HG02678 (cell line): Measurements from ENCODE around the gene MAMLD1.

ENCODE experiments used
- ATAC-seq: cut with Tn5 transposase; IDR thresholded peaks from one replicate; pipeline ENCODE4 v1.9.1; 2021; ENCODE audit warnings: mild to moderate bottlenecking, moderate library complexity; ENCODE audit not compliant: unreplicated experiment

MAMLD1 gene

DNA sequence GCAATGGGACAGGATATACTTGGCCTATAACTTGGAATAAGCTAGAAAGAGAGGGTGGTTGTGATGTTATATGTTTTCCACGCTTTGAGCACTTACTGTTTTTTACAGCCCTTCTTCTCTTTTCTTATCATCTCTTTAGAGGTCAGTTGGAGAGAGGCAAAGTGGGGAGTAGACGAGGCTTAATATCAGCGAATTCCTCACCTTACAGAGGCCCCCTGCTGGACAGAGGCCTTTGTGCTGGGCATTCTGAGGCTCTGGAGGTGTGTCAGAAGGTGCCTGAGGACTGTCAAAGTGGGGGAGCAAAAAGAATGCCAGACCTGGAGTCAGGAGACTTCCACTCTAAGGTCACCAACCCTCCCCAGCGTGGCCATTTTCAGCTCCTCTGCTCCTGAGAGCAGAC lies 42.5 kb downstream of the MAMLD1 start:
- ATAC-seq: no peak

DNA sequence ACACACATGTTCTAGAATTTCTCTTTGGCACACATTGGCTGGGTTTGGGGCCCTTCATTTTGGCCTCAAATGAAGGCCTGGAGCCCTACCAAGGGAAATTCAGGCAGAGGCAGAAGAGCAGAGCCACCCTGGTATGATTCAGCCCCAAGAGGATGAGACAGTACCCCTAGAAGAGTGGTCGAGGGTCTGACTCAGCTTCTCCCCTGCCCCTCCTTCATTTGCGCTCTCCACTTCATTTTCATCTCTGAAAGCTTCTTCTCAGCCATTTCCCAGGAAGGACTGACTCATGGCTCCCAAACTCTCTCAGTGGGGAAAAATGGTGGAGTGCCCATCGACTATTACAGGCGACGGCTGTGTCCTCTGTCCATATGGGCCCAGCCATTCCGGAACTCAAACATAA lies 43.5 kb downstream of the MAMLD1 start:
- no peak for ATAC-seq

DNA sequence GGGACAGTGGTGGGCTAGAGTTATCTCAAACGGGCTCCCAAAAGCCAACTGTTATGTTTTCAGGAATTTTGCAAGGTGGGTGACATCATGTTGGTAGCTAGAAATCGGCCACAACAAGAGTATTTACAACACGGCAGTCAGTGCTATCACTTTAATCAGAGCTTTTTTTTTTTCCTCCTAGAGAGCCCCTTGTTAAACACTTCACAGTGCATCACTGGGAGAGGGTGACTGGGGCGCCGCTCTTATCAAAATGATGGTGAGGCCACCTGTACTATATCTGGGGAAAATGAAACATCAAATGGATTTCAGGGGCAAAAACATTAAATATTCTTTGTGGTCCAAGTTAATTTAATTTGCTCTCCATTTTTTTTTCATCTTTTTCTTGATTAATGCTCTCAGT lies 44.9 kb downstream of the MAMLD1 start:
- ATAC-seq: no peak

DNA sequence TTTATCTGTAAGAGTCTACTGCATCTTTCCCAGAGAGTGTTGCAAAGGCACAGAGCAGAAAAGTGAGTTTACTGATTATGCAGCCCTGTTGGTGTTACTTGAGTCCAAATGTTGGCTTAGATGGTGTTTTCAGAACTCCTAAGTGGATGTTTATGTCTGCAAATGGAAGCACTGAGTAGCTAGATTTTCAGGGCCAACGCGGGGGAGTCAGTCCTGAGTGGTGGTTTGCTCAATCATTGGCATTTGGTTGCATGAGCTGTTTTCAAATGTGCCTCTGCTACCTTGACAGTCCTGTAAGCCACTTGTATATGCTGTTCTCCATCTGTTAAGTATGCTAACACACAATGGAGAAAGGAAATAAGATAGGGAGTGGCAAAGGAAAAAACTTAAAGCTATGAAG lies 45.4 kb downstream of the MAMLD1 start:
- ATAC-seq: no peak

DNA sequence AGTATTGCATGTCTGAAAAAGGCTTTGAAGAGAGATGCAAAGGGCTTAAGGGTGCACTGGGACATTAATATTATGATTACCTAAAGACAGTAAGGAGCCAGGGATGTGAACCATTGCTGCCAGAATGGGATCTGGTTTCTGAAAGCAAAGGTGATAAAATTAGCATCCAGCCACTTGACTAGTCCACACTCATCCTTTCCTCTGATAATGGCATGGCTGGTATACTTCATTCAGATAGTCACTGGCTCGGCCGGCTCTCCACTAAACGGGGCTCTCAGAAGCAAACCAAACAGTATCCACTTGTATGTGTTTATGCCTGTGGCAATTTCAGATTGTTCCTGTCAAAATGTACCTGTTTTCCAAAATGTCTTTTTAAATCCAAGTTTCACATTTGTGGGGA lies 46.4 kb downstream of the MAMLD1 start:
- no peak for ATAC-seq

DNA sequence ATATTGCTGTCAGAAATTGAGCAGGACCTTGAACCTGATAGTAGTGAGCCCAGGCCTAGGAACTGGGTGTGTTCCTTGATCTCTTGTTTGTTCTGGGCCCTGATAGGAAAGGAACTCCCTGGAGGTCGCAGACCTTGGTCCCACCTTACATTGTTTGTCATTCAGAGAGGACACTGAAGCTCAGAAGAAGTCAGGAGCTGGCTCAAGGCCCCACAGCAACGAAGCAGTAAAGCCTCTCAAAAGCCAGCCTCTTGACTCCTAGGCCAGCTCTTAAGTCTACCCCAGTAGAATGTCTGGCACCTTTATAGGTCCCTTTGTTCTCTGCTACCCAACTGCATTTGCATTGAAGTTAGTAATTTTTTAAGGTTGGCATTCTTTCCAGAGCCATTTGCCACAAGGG lies 46.8 kb downstream of the MAMLD1 start:
- ATAC-seq: no peak

DNA sequence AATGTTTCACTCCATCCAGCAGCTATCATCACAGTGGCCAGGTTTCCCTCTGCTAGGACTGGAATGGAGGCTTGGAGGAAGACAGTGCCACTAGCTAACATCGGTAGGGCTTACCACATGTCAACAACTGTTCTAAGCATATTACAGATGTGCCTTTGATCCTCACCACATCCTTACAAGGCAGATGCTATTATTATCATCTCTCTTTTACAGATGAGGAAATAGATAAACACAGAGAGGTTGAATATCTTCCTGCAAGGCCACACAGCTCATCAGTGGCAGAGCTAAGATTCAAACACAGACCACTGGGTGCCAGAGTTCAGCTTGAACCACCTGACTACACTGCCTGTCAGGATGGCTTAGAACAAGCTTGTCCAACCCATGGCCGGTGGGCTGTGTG lies 47.4 kb downstream of the MAMLD1 start:
- ATAC-seq: no peak

DNA sequence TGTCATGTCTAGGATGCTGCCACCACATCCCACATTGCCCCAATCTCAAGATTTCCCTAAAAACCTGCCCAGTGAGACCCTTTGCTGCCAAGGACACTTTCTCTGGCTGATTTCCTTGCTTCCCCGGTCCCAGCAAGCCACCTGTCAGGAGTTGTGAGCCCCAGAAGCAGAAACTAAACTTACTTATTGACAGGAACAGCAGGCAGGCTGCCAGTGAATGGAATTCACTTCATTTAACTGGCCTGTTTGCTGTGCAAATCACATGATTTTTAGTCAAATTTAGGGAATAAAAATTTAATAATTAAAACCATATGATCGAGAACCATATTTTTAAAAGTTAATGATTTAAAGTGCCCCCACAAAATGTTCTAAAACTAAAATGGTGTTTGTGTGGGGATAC lies 48.5 kb downstream of the MAMLD1 start:
- ATAC-seq: no peak

DNA sequence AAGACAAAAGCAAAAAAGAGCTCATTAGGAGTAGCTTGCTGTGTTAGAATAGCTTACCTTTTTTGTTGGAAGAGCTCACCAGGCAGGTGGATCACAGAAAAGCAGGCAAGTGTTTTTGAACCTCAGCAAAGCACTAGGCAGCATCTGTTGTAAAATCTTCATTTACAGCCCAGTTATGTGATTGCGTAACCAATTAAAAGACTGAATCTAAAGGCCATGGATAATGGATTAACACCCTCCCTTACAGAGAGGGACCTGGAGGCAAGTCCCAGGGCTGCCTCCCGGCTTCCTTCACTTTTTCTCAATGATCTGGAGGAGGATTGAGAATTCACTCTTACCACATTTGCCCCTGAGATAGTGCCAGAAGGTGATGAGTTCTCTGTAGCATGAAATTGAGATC lies 51.1 kb downstream of the MAMLD1 start:
- no peak for ATAC-seq

DNA sequence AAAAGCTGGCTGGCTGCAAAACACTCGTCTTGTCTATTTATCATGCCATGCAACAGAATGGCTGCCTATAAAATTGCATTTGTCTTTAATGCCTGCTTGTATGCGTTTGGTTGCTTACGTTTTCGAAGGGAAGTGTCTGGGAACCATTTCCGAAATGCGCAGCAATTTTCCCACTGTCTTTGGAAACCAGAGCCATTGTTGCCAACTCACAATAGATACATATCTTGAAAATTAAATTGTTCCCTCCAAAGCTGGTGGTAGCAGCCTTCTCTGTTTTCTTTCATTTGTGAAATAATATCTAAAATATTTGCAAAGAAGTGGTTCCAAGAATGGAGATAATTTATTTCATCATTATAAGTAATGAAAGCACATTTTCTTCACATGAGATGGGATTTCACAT lies 53.4 kb downstream of the MAMLD1 start:
- ATAC-seq: no peak

DNA sequence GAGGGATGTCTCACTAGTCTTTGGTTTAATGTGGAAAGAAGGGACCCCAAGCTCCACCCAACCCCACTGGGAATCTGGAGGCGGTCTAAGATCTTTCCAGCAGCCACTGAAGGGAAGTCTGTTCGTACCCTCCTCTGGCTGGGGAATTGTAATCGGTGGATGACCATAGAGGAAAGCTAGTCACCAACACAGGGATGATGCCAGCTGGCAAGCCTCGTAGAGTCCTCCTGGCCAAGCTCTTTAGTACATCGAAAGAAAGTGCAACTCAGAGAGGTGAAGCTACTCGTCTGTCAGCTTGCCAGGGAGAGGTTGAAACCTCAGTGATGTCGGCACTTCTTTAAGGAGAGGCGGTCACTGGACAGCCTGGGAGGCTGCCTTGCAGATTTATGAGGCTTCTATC lies 58.7 kb downstream of the MAMLD1 start:
- no peak for ATAC-seq

DNA sequence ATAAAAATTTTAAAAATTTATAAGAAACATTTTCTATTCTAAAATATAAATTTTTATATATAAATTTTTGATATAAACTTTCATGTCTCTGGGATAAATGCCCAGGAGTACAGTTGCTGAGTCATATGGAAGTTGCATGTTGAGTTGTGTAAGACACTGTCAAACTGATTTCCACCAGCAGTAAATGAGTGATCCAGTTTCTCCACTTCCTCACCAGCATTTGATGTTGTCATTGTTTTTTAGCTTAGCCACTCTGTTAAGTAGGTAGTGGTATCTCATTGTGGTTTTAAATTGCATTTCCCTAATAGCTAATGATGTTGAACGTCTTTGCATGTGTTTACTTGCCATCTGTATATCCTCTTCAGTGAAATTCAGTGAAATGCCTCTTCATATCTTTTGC lies 66.5 kb downstream of the MAMLD1 start:
- no peak for ATAC-seq

DNA sequence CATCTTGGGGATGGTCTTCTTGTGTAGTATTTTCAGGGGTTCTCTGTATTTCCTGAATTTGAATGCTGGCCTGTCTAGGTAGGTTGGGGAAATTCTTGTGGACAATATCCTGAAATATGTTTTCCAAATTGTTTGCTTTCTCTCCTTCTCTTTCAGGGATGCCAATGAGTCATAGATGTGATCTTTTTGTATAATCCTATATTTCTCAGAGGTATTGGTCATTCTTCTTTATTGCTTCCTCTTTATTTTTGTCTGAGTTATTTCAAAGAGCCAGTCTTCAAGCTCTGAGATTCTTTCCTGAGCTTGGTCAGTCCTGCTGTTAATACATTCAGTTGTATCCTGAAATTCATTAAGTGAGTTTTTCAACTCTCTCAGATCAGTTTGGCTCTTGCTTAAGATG lies 73.1 kb downstream of the MAMLD1 start:
- no peak for ATAC-seq

DNA sequence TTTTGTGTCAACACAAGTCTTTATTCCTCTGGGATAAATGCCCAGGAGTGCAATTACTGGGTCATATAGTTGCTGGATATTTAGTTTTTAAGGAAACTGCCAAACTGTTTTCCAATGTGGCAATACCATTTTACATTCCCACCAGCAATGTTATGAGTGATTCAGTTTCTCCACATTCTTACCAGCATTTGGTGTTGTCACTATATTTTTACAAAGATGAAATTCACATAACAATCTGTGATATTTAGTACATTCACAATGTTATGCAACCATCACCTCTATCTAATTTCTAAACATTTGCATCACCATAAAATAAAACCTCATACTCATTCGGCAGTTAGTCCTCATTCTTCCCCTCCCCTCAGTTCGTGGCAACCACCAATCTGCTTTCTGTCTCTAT lies 75.0 kb downstream of the MAMLD1 start:
- no peak for ATAC-seq

DNA sequence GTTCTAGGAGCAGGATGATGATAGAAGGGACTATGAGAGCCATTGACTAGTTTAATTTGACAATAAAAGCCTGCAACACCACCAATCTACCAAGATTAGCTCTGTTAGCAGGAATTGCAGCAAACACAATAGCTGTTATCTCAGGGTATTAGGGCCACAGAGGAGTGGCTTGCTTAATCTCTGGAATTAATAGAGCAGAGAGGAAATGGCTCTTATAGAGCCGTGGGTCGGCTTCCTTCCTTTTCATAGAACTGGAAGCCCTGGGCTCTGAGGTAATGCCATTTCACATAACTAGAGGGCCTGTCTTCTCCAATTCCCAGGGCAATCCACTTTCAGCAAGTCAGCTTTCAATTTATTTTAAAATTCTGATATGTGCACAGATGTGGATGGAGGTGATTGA lies 83.0 kb downstream of the MAMLD1 start:
- ATAC-seq: no peak

DNA sequence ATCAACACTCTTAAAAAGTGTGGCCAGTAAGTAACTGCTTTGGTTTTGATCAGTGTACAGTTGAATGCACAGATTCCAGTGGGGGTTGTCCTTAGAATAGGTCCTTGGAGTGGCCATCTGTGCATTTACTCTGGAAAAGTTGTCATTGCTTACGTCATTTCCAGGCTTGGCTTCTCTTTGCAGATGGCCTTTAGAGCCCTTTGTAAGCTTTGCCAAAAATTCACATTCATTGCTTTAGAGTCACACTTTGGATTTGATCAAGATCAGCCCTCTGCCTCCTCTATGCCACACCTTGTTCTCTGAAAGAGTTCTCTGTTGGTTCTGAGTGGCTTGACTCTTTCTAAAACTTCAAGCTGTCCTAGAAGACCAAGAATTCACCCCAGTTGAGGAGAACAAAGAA lies 83.9 kb downstream of the MAMLD1 start:
- ATAC-seq: no peak

DNA sequence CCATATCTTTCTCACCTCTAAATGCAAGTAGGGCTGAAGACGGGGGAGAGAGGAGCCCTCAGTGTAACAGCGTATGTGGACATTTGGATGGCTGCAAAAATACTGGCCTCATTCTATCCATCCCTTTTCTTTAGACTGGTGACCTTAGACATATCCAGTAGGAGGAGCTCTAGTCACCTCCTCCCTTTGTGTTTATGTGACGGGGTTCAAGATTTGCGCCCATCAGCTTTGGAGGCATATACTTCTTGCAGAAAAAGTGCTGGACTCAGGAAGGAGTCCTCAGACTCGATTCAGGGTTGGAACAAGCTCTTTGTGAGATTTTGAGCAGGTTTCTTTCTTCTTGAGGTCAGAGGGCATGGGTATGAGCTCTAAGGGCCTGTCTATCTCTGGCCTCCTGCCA lies 86.2 kb downstream of the MAMLD1 start:
- no peak for ATAC-seq

DNA sequence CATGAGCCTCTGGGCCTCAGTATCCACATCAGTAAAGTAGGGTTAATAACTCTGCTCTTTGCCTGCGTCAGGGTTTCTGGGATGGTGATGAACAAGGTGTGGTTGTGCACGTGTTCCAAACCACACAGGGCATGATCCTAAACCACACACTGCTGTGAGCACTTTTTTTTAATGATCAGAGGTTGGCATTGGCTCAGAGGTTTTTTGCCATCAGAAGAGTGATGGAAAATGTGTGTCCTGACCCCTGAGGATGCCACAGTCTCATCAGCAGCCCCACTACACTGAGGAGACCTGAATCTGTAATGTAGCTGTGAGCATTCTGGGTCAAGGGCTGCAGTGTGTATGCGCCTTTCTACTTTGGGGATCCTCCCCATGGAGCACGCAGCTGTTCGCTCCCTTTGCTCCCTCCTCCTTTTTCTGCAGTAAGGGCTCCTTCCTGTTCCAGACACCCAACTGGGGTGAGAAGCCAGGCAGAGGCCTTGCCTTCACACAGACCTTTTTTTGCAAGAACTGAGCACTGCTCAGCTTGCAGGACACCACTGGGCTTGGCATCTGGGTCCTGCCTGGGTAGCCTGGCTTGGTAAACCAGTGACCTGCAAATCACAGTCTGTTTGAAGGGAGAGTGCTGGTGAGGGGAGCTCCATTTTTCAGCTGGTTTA lies 87.5 kb downstream of the MAMLD1 start:
- ATAC-seq: no peak

DNA sequence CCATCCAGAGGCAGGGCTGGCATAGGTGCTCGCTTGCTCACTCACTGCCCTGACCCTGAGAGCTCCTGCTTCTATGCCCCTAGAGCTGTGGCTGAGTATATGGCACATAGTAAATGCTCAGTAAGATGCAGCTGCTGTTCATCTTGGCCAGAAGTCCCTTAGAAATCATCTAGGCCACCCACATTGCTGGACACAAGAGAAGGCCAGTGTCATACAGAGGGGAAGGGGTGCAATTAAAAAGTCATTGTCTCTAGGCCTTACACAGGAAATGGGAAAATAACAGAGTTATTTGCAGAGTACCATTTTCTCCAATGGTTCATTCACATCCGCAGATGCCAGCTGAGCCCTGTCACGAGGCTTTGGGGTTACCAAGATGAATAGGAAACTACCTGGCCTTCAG lies 88.8 kb downstream of the MAMLD1 start:
- ATAC-seq: no peak

DNA sequence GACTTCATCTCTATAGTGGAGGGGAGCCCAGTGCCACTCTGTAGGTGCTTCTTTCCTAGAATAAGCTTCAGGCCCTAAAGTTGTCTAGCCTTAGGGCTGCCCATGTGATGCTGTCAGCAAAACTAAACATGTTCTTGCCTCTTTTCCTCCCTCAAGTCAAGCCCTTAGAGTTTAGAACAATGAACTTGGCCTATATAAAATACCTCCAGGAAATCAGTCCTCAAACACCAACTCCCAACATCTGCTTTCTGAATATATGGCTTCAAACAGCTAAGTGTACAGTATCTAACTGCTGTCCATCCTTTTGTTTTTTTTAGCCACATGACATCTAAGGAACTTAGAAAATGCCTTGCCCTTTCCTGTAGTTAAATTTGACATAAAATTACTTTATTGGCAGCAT lies 91.0 kb downstream of the MAMLD1 start:
- no peak for ATAC-seq

DNA sequence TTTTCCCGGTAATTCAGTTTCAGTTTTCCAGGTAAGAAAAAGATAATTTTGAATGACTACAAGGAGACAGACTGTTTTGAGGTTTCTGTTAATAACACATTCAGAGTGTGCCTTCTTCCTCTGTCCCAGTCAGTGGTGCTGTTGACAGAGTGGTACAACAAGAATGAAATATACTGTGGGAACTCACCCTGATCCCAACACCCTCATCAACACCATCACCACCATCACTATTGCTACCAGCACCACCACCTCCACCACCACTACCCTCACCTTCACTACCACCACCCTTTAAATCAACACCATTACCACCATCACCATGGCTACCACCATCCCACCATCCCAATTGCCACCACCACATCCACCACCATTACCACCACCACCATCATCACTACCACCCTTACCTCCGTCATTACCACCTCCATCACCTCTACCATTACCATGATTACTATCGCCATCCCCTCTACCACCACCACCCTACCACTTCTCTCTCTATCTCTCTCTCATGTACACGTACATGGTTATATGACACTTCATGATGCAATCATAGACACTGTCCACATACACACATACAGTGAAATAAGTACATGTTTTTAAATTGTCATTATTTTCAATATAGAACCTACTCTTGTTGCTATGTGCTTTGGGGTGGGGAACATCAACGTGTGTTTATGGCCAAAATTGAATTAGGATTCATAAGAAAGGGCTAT lies 91.5 kb downstream of the MAMLD1 start:
- ATAC-seq: no peak

DNA sequence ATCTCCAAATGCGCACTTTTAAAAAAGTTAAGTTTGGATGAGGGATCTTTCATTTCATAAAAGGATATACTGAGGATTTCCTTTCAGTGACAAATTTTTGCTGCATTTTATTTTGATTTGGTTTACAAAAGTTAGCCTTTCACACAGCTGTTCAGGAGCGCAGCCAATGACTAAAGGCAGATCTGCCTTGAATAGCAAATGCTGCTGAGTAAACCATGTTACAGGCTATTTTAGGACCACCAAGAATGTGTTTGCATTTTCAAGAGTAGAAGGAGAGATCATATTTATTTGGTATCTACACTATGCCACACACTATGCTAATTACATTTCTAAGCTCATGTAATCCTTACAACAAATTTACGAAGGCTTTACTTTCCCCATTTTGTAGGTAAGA lies 92.1 kb downstream of the MAMLD1 start:
- no peak for ATAC-seq

DNA sequence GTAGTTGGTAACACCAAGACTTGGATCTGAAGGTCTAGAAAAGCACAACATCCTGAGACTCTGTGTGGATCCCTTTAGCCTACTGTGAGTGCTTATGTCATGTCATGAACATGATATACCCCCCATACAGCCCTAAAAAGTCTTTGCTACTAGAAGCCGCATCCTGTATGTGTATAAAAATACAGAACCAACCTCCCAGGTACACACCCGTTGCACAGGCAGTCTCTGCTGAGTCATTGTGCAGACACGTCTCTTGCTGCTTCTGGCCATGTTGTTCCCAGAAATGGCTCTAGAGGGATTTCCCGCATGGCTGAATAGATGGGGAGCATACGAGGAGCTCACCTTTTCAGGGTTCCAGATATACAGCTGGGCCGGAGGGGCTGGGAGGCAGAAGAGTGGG lies 93.3 kb downstream of the MAMLD1 start:
- no peak for ATAC-seq
